Fibroblast of lung (primary cell): ENCODE measurements around the gene CNTNAP5. TPM values are rescaled to one million over a fixed set of nuclear protein-coding genes. Genes with fewer than 3 reads are reported as not detected.

ENCODE experiments used
- DNase-seq, 2 donors: peaks; one replicate each; pipeline versions ENCODE4 v3.0.0 to v3.0.0-alpha.2; 2010; ENCODE audit warnings: low read depth in 2 of 2
- H2AFZ ChIP-seq: 2 replicates; pipeline ENCODE4 v1.5.1; 2012; ENCODE audit warnings: low read length, control low read depth, inconsistent platforms
- H3K27ac ChIP-seq: 2 replicates; pipeline ENCODE4 v1.5.1; 2011; ENCODE audit warnings: low read length, control low read depth; ENCODE audit not compliant: insufficient read depth
- H3K27me3 ChIP-seq: 2 replicates; pipeline ENCODE4 v1.5.1; 2011; ENCODE audit warnings: mild to moderate bottlenecking, low read length; ENCODE audit not compliant: control insufficient read depth, insufficient read depth
- H3K36me3 ChIP-seq: 2 replicates; pipeline ENCODE4 v1.5.1; 2011; ENCODE audit warnings: low read length; ENCODE audit not compliant: control insufficient read depth, insufficient read depth
- H3K4me1 ChIP-seq: 2 replicates; pipeline ENCODE4 v1.5.1; 2011; ENCODE audit warnings: low read length; ENCODE audit not compliant: control insufficient read depth, insufficient read depth; ENCODE audit errors: extremely low read depth
- H3K4me2 ChIP-seq: 2 replicates; pipeline ENCODE4 v1.5.1; 2011; ENCODE audit warnings: low read length, control low read depth; ENCODE audit not compliant: insufficient read depth; ENCODE audit errors: extremely low read depth
- H3K4me3 ChIP-seq, 4 experiments: fragments of 200-600 bp in 1 of 4; sonication (generic) in 1 of 4; replicated peaks in 1 of 4; 2 replicates each; pipeline ENCODE4 v1.5.1; 2011 to 2016; ENCODE audit warnings: low read length in 4 of 4, low read depth in 3 of 4, mild to moderate bottlenecking in 3 of 4, control low read depth in 2 of 4, inconsistent platforms in 1 of 4, mixed read lengths in 1 of 4; ENCODE audit not compliant: insufficient read depth in 1 of 4; ENCODE audit errors: control extremely low read depth in 1 of 4
- H3K79me2 ChIP-seq: 2 replicates; pipeline ENCODE4 v1.5.1; 2012; ENCODE audit warnings: mild to moderate bottlenecking, low read length, inconsistent platforms; ENCODE audit not compliant: control insufficient read depth, insufficient read depth
- H3K9ac ChIP-seq: 2 replicates; pipeline ENCODE4 v1.5.1; 2011; ENCODE audit warnings: mild to moderate bottlenecking, low read length, control low read depth; ENCODE audit not compliant: insufficient read depth
- H3K9me3 ChIP-seq: 2 replicates; pipeline ENCODE4 v1.5.1; 2012; ENCODE audit warnings: low read depth, low read length; ENCODE audit not compliant: control insufficient read depth, insufficient read depth
- H4K20me1 ChIP-seq: 2 replicates; pipeline ENCODE4 v1.5.1; 2011; ENCODE audit warnings: low read length; ENCODE audit not compliant: control insufficient read depth, insufficient read depth; ENCODE audit errors: extremely low read depth
- EZH2 ChIP-seq: IDR thresholded peaks from 2 replicates; pipeline ENCODE4 v1.5.1; 2012; ENCODE audit warnings: low read length, control low read depth, mild to moderate bottlenecking; ENCODE audit errors: missing control alignments
- polyA plus RNA-seq, 2 donors: library from polyadenylated mRNA; depleted of rRNA in 1 of 2; stranded (reverse) in 1 of 2; unstranded in 1 of 2; fragments of >200 nt; gene quantifications; 2 replicates each; pipeline ENCODE4 v1.2.1, GENCODE V29; 2011 to 2012; ENCODE audit warnings: missing spikeins in 1 of 2
- total RNA-seq: library from RNA; depleted of rRNA; stranded (reverse); fragments of >200 nt; gene quantifications from 2 replicates; pipeline ENCODE4 v1.2.1, GENCODE V29; 2014
- TF ChIP-seq, protein P1 (sequence below), 2 donors: IDR thresholded peaks in 1 of 2; conservative IDR thresholded peaks in 1 of 2; 1 replicate in 1 of 2; 2 replicates in 1 of 2; pipeline ENCODE4 v1.5.1; 2011 to 2012; ENCODE audit warnings: low read length in 2 of 2, control low read depth in 1 of 2, inconsistent platforms in 1 of 2, low read depth in 1 of 2, mild to moderate bottlenecking in 1 of 2

CNTNAP5 gene
- total and polyA plus RNA-seq, 2 donors (not counting 1 experiment from before 2014, with no cell fraction given): not detected

- H2AFZ ChIP-seq: no peak overlapping the region
- no peak overlapping the region for H3K4me2 ChIP-seq
- no peak for TF ChIP-seq EZH2
- TF ChIP-seq, protein P1, sequence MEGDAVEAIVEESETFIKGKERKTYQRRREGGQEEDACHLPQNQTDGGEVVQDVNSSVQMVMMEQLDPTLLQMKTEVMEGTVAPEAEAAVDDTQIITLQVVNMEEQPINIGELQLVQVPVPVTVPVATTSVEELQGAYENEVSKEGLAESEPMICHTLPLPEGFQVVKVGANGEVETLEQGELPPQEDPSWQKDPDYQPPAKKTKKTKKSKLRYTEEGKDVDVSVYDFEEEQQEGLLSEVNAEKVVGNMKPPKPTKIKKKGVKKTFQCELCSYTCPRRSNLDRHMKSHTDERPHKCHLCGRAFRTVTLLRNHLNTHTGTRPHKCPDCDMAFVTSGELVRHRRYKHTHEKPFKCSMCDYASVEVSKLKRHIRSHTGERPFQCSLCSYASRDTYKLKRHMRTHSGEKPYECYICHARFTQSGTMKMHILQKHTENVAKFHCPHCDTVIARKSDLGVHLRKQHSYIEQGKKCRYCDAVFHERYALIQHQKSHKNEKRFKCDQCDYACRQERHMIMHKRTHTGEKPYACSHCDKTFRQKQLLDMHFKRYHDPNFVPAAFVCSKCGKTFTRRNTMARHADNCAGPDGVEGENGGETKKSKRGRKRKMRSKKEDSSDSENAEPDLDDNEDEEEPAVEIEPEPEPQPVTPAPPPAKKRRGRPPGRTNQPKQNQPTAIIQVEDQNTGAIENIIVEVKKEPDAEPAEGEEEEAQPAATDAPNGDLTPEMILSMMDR (conservative IDR thresholded peaks at IDR 0.05 in 1 of 2, IDR thresholded peaks at IDR 0.05 in 1 of 2; ENCODE audit: low read depth in 1 of 2, low read length in 2 of 2): no peak
- H3K27me3 ChIP-seq: no peaks in the 10 kb centered on the region
- H3K36me3 ChIP-seq: no peaks in the 10 kb centered on the region
- no peak for DNase-seq
- no peak overlapping the region for H3K27ac ChIP-seq
- H3K79me2 ChIP-seq: no peaks in the 10 kb centered on the region
- no peak overlapping the region for H3K4me3 ChIP-seq
- no peaks in the 10 kb centered on the region for H3K4me1 ChIP-seq
- no peak overlapping the region for H3K9ac ChIP-seq
- no peaks in the 10 kb centered on the region for H3K9me3 ChIP-seq
- H4K20me1 ChIP-seq: no peaks in the 10 kb centered on the region
Measured at GRCh38 chr2:124625561-124625960, 600.5 kb downstream of the CNTNAP5 start.

DNA sequence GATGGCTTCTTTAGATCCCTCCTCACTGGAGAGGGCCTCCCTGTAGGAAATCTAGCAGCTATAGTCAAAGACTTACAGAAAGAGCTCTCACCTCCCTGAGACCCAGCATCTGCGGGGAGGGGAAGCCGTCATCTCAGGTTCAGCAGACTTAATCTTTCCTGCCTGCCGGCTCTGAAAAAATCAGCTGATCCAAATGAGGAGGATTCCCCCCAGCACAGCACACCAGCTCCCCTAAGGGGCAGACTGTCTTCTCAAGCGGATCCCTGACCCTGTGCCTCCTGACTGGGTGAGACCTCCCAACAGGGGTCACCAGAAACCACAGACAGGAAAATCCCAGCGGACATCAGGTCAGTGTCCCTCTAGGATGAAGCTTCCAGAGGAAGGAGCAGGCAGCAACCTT is 601.9 kb downstream of the CNTNAP5 start:
- H3K27me3 ChIP-seq: no peaks in the 10 kb centered on the region
- no peak overlapping the region for H3K4me2 ChIP-seq
- no peak overlapping the region for H2AFZ ChIP-seq
- H3K27ac ChIP-seq: no peak overlapping the region
- no peak overlapping the region for H3K4me3 ChIP-seq
- no peak for DNase-seq
- H3K79me2 ChIP-seq: no peaks in the 10 kb centered on the region
- no peaks in the 10 kb centered on the region for H3K9me3 ChIP-seq
- no peaks in the 10 kb centered on the region for H3K36me3 ChIP-seq
- H3K4me1 ChIP-seq: no peaks in the 10 kb centered on the region
- H4K20me1 ChIP-seq: no peaks in the 10 kb centered on the region
- H3K9ac ChIP-seq: no peak overlapping the region
- no peak for TF ChIP-seq EZH2
- TF ChIP-seq, protein P1 (conservative IDR thresholded peaks at IDR 0.05 in 1 of 2, IDR thresholded peaks at IDR 0.05 in 1 of 2; ENCODE audit: low read depth in 1 of 2, low read length in 2 of 2): no peak

DNA sequence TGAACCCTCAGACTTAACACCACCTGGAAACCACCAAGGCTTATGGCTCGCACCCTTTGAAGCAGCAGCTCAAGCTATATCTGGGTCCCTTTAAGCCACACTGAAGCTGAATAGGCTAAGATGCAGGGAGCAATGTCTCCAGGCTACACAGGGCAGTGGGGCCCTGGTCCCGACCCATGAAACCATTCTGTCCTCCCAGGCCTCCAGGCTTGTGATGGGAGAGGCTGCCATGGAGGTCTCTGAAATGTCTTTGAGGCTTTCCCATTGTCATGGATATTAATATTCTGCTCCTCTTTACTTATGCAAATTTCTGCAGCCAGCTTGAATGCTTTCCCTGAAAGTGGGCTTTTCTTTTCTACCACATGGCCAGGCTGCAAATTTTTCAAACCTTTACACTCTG is 608.7 kb downstream of the CNTNAP5 start:
- Histone ChIP-seq H3K4me1 (no peaks in the 10 kb centered on the region), H3K9ac (no peak overlapping the region), H3K36me3 (no peaks in the 10 kb centered on the region), H4K20me1 (no peaks in the 10 kb centered on the region), H3K4me3 (no peak overlapping the region), H3K27ac (no peak overlapping the region), H2AFZ (no peak overlapping the region), H3K79me2 (no peaks in the 10 kb centered on the region), H3K4me2 (no peak overlapping the region), H3K27me3 (no peaks in the 10 kb centered on the region), H3K9me3 (no peaks in the 10 kb centered on the region)
- no peak for DNase-seq
- no peak for TF ChIP-seq EZH2
- TF ChIP-seq, protein P1 (conservative IDR thresholded peaks at IDR 0.05 in 1 of 2, IDR thresholded peaks at IDR 0.05 in 1 of 2; ENCODE audit: low read depth in 1 of 2, low read length in 2 of 2): no peak
